KMS-11 (cell line): ENCODE measurements around the gene WDR18.
A peak's percentile ranks its signal among the peaks of the same experiment; 100 is the strongest.
"Not testable (repeated sequence)": the region's sequence is repeated elsewhere in the genome, so short reads cannot be mapped to it uniquely, and the experiment has no call there.

Experiments used
- H2AFZ ChIP-seq: fragments of 200-600 bp; sonication (generic); 2 replicates; pipeline ENCODE4 v1.6.1; 2016; ENCODE audit warnings: antibody characterized with exemption, mixed run types, low read depth
- H3K27ac ChIP-seq: fragments of 200-600 bp; sonication (generic); 2 replicates; pipeline ENCODE4 v1.6.1; 2016; ENCODE audit warnings: mild to moderate bottlenecking, mixed run types
- H3K27me3 ChIP-seq: fragments of 200-600 bp; sonication (generic); 2 replicates; pipeline ENCODE4 v1.6.1; 2017; ENCODE audit warnings: mild to moderate bottlenecking, low read depth, mixed run types, moderate library complexity; ENCODE audit not compliant: insufficient read depth
- H3K36me3 ChIP-seq: fragments of 200-600 bp; sonication (generic); 2 replicates; pipeline ENCODE4 v1.6.1; 2017; ENCODE audit warnings: mild to moderate bottlenecking, mixed run types; ENCODE audit not compliant: insufficient read depth
- H3K4me1 ChIP-seq: fragments of 200-600 bp; sonication (generic); 2 replicates; pipeline ENCODE4 v1.6.1; 2016; ENCODE audit warnings: mild to moderate bottlenecking, low read depth, mixed run types; ENCODE audit not compliant: poor library complexity, severe bottlenecking
- H3K4me2 ChIP-seq: fragments of 200-600 bp; sonication (generic); 2 replicates; pipeline ENCODE4 v1.7.0; 2016; ENCODE audit warnings: mild to moderate bottlenecking, mixed run types
- H3K4me3 ChIP-seq: fragments of 200-600 bp; sonication (generic); IDR thresholded peaks from 2 replicates; pipeline ENCODE4 v1.6.1; 2017; ENCODE audit warnings: low read depth, low read length, mixed read lengths; ENCODE audit not compliant: insufficient read depth
- H3K79me2 ChIP-seq: fragments of 200-600 bp; sonication (generic); 2 replicates; pipeline ENCODE4 v1.6.1; 2016; ENCODE audit warnings: low read depth, mixed run types; ENCODE audit not compliant: insufficient read depth
- H3K9ac ChIP-seq: fragments of 200-600 bp; sonication (generic); 2 replicates; pipeline ENCODE4 v1.6.1; 2016; ENCODE audit warnings: mild to moderate bottlenecking, mixed run types
- H4K20me1 ChIP-seq: fragments of 200-600 bp; sonication (generic); 2 replicates; pipeline ENCODE4 v1.6.1; 2016; ENCODE audit warnings: mild to moderate bottlenecking, mixed run types; ENCODE audit not compliant: insufficient read depth
- CTCF ChIP-seq: fragments of 200-600 bp; sonication (generic); conservative IDR thresholded peaks from 2 replicates; pipeline ENCODE4 v1.6.1; 2017; ENCODE audit warnings: low read depth, mild to moderate bottlenecking, antibody characterized with exemption, low read length, moderate library complexity, mixed read lengths

The WDR18 gene

GRCh38 chr19:1019616-1019961 is 35.4 kb downstream of the WDR18 start:
- Histone ChIP-seq H3K27me3 (no peaks in the 10 kb centered on the region), H3K36me3 (no peaks in the 10 kb centered on the region), H3K79me2 (peaks cover 60% of the 10 kb centered on the region), H4K20me1 (peaks cover 14% of the 10 kb centered on the region), H2AFZ (no peak overlapping the region), H3K4me3 (no peak overlapping the region), H3K9ac (peak overlapping the region; percentile 83; the same call in 1 of the 2 replicates), H3K4me1 (peaks cover 22% of the 10 kb centered on the region), H3K27ac (no peak overlapping the region; the same call in 1 of the 2 replicates), H3K4me2 (peak overlapping the region; percentile 82)
- no peak for TF ChIP-seq CTCF

DNA sequence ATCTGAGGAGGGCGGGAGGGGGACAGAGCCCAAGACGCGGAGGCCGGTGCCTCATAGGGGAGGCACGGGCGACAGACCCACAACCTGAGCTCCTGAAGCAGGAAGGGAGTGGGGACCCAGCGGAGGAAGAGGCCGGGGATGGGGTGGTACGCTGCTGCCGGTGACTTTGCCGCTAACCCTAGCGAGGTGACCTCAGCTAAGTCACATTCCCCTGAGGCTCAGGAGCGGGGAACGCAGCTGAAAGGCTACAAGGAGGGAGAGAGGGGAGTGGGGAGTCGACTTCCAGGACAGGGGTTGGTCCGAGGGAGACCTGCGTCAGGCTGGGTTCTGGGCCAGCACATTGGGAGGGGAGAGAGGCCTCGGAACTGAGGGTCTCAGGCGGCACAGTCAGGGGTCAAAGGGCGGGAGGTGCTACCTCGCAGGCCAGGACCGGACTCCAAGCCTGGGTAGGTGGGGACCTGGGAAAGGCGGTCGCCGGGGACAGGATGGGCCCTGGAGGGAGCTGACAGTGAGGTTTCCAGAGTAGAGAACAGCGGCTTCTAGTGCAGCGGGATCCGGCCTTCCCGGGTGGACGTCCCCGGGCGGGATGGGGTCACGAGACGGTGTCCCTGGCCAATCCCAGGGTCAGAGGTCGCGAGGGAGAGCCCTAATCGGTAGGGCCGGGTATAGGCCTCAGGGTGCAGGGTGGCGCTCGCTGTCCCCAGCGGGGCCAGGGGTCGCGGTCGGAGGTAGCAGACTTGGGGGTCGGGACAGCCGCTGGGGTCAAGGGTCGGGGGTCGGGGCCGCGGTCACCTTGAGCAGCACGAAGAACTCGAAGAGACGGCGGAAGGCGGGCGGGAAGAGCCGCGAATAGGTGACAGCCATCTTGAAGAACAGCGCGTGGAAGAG is 36.1 kb downstream of the WDR18 start:
- H3K4me1 ChIP-seq = peaks cover 22% of the 10 kb centered on the region

GRCh38 chr19:1020868-1021425 is 36.8 kb downstream of the WDR18 start, which contains the start of gene TMEM259:
Gene TMEM259, minus strand, starts transcription at chr19:1021123. Its CDS starts 127 bp downstream, at chr19:1020996.
- no peak for TF ChIP-seq CTCF
- peak within 1 kb of the TSS; percentile 83; the same call in 1 of the 2 replicates for H3K9ac ChIP-seq
- H3K4me2 ChIP-seq = peak within 1 kb of the TSS; percentile 82
- peak within 1 kb of the TSS; percentile 48; the same call in 1 of the 2 replicates for H2AFZ ChIP-seq
- no peaks in the 10 kb centered on the region for H3K36me3 ChIP-seq
- peaks cover 29% of the 10 kb centered on the region for H3K4me1 ChIP-seq
- peak within 1 kb of the TSS; percentile 67 for H3K27ac ChIP-seq
- no peaks in the 10 kb centered on the region for H3K27me3 ChIP-seq
- H4K20me1 ChIP-seq = peaks cover 5% of the 10 kb centered on the region; the same call in 1 of the 2 replicates
- no peak within 1 kb of the TSS for H3K4me3 ChIP-seq
- H3K79me2 ChIP-seq = peaks cover 48% of the 10 kb centered on the region

More for the DNA sequence above, 36.1 kb downstream of the WDR18 start:
- H3K79me2 ChIP-seq = peaks cover 55% of the 10 kb centered on the region
- no peak overlapping the region for H2AFZ ChIP-seq
- peaks cover 13% of the 10 kb centered on the region for H4K20me1 ChIP-seq
- TF ChIP-seq CTCF = no peak
- H3K36me3 ChIP-seq = no peaks in the 10 kb centered on the region
- peak overlapping the region; percentile 67 for H3K27ac ChIP-seq
- peak overlapping the region; percentile 83; the same call in 1 of the 2 replicates for H3K9ac ChIP-seq
- H3K27me3 ChIP-seq = no peaks in the 10 kb centered on the region
- peak overlapping the region; percentile 82 for H3K4me2 ChIP-seq
- H3K4me3 ChIP-seq = no peak overlapping the region

GRCh38 chr19:1023883-1024188 is 39.7 kb downstream of the WDR18 start:
- H3K36me3 ChIP-seq, H4K20me1 ChIP-seq, H3K4me2 ChIP-seq, H3K9ac ChIP-seq, H3K27me3 ChIP-seq, H2AFZ ChIP-seq, H3K27ac ChIP-seq, H3K4me3 ChIP-seq: not testable (repeated sequence)
- H3K4me1 ChIP-seq = peaks cover 27% of the 10 kb centered on the region
- peaks cover 27% of the 10 kb centered on the region for H3K79me2 ChIP-seq

GRCh38 chr19:1025080-1025479 is 40.9 kb downstream of the WDR18 start:
- H3K27ac ChIP-seq = not testable (repeated sequence)

More at GRCh38 chr19:1025080-1025479, 40.9 kb downstream of the WDR18 start:
- H3K9ac ChIP-seq, H3K4me2 ChIP-seq, H3K36me3 ChIP-seq, H4K20me1 ChIP-seq, H3K27me3 ChIP-seq, H3K4me3 ChIP-seq, H2AFZ ChIP-seq: not testable (repeated sequence)
- peaks cover 14% of the 10 kb centered on the region for H3K79me2 ChIP-seq
- peaks cover 29% of the 10 kb centered on the region for H3K4me1 ChIP-seq
